ENCODE measurements around the gene PERM1. TPM values are rescaled to one million over a fixed set of nuclear protein-coding genes. Genes with fewer than 3 reads are reported as not detected.

The PERM1 gene
- total RNA-seq, 1 experiment from 2014 or later = 0.81 TPM

DNA sequence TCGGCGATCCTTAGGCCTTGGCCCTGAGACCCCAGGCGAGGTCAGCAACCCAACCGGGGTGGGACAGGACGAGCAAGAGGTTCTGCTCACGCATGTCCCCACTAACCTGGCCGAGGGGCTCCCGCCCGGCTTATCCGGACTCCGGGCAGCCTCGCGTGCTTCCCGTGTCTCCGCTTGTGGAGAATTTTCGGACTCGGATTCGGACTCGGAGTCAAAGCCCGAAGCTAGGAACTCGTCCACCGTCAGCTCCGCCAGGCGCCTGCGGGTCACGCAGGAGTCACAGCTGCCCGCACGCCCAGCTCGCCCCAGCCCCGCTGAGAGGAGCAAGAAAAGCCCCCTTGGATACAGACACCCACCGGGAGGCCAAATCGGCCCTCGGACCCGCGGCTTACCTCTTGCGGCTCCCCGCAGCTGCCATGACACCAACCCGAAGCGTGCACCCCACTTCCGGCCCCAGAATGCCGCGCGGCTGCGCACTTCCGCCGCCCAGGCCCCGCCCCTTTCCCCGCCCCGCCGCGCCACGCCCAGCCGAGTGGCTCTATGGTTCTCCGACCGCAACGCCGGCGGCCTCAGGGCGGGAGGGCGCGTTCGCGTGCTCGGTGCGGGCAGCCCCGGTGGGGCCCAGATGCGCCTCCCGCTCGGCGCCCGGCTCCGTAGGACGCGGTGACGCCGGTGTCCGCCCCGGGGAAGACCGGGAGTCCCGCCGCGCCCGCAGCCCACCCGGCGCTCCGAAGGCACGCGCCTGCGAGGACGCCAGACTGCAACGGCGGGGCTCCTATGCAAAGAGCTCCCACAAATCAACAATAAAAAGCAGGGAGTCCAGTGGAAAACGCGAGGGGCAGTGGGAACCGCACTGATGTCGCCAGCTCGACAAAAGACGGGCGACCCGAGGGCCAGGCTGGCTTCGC lies 22.8 kb downstream of the PERM1 start, which contains the start of gene NOC2L:
NOC2L (minus strand) TSS at position 434 of the 908 bp plus-strand sequence; CDS start at position 418, 16 bp downstream.
- BruUV-seq (replicated peaks) = TSS peak; percentile 87
- peak; percentile 72 to 88 for DNase-seq
- H3K9me2 ChIP-seq (ENCODE audit: insufficient read depth) = no peaks in the 10 kb centered on the region
- H4K20me1 ChIP-seq (ENCODE audit: insufficient read depth) = peaks cover 18% of the 10 kb centered on the region
- peak within 1 kb of the TSS; percentile 100 for H3K4me3 ChIP-seq
- 0 out of 2 replicates have a peak, but pooled peaks cover 4% of the 10 kb centered on the region for H3K36me3 ChIP-seq (ENCODE audit: low read depth)
- H3F3A ChIP-seq (ENCODE audit: insufficient read depth, low read depth) = no peaks in the 10 kb centered on the region
- ChIA-PET CTCF (interaction anchor here (0.5 to 0.6 kb wide), 2 partner anchors 25 to 28 kb away, joined by 3 read pairs; no protein-coding TSS in a partner anchor), POLR2A (ENCODE audit: unreplicated experiment) (interaction anchor here (0.5 kb wide), 1 partner anchor 38 kb away, joined by 3 read pairs; no protein-coding TSS in a partner anchor)
- peaks cover 28% of the 10 kb centered on the region for H3K79me2 ChIP-seq (ENCODE audit: low read depth)
- peak within 1 kb of the TSS; percentile 92 for H2AFZ ChIP-seq
- H3K27me3 ChIP-seq (ENCODE audit: insufficient read depth, low read depth) = no peaks in the 10 kb centered on the region
- intact Hi-C loops (cut with micrococcal nuclease; ENCODE audit: unreplicated experiment) = no loop called here
- TF ChIP-seq EZH2 (IDR thresholded peaks at IDR 0.05; ENCODE audit: low read depth) (no peak), CTCF (conservative IDR thresholded peaks at IDR 0.05) (no peak)
- H3K4me2 ChIP-seq = peak within 1 kb of the TSS; percentile 98
- H3K27ac ChIP-seq = no peak within 1 kb of the TSS
- H3K9me3 ChIP-seq (ENCODE audit: insufficient read depth, low read depth) = no peaks in the 10 kb centered on the region
- H3K4me1 ChIP-seq (replicated peaks; ENCODE audit: insufficient read depth) = peaks cover 9% of the 10 kb centered on the region

- Histone ChIP-seq H3F3A (ENCODE audit: insufficient read depth, low read depth) (no peaks in the 10 kb centered on the region), H3K27ac (no peak overlapping the region), H3K9me2 (ENCODE audit: insufficient read depth) (no peaks in the 10 kb centered on the region), H3K79me2 (ENCODE audit: low read depth) (peaks cover 28% of the 10 kb centered on the region), H2AFZ (no peak overlapping the region), H3K4me1 (replicated peaks; ENCODE audit: insufficient read depth) (peaks cover 9% of the 10 kb centered on the region), H3K36me3 (ENCODE audit: low read depth) (0 out of 2 replicates have a peak, but pooled peaks cover 7% of the 10 kb centered on the region), H3K9me3 (ENCODE audit: insufficient read depth, low read depth) (no peaks in the 10 kb centered on the region), H3K4me3 (no peak overlapping the region), H3K27me3 (ENCODE audit: insufficient read depth, low read depth) (no peaks in the 10 kb centered on the region), H4K20me1 (ENCODE audit: insufficient read depth) (peaks cover 34% of the 10 kb centered on the region), H3K4me2 (no peak overlapping the region; the same call in 1 of the 2 replicates)
- CTCF ChIA-PET = no interaction called here
- intact Hi-C loops (cut with micrococcal nuclease; ENCODE audit: unreplicated experiment) = no loop called here
- no peak for TF ChIP-seq EZH2 (IDR thresholded peaks at IDR 0.05; ENCODE audit: low read depth)
- no peak for TF ChIP-seq CTCF (conservative IDR thresholded peaks at IDR 0.05)
- no TSS peak for BruUV-seq (replicated peaks)
- POLR2A ChIA-PET (ENCODE audit: unreplicated experiment) = no interaction called here
- no peak for DNase-seq
Measured at GRCh38 chr1:956636-957035, 25.3 kb downstream of the PERM1 start.

DNA sequence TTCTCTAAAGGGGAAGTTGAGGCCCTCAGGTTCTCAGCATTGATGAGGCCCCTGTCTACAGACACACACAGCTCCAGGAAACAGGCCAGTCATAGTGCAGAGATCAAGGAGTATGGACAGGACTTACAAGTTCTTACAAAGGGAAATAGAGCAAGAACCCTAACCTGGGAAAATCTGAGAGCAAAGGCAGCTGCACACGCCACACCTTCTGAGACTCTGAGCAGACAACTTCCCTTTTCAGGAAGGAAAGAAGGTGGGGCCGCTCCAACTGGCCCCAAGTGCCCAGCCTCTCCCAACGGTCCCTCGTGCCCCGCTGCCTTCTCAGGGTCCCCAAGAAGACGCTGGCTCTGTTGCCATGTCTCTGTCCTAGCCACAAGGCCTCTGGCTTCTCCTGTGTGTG lies 26.4 kb downstream of the PERM1 start:
- no peak for DNase-seq
- TF ChIP-seq EZH2 (IDR thresholded peaks at IDR 0.05; ENCODE audit: low read depth) (no peak), CTCF (conservative IDR thresholded peaks at IDR 0.05) (no peak)
- CTCF ChIA-PET = no interaction called here
- H3K9me3 ChIP-seq (ENCODE audit: insufficient read depth, low read depth) = no peaks in the 10 kb centered on the region
- H3K27me3 ChIP-seq (ENCODE audit: insufficient read depth, low read depth) = no peaks in the 10 kb centered on the region
- intact Hi-C loops (cut with micrococcal nuclease; ENCODE audit: unreplicated experiment) = no loop called here
- no peaks in the 10 kb centered on the region for H3K9me2 ChIP-seq (ENCODE audit: insufficient read depth)
- no peak overlapping the region for H2AFZ ChIP-seq
- POLR2A ChIA-PET (ENCODE audit: unreplicated experiment) = no interaction called here
- peaks cover 37% of the 10 kb centered on the region for H4K20me1 ChIP-seq (ENCODE audit: insufficient read depth)
- H3K4me2 ChIP-seq = no peak overlapping the region
- peaks cover 9% of the 10 kb centered on the region for H3K4me1 ChIP-seq (replicated peaks; ENCODE audit: insufficient read depth)
- H3K27ac ChIP-seq = no peak overlapping the region
- BruUV-seq (replicated peaks) = no TSS peak
- no peak overlapping the region for H3K4me3 ChIP-seq
- H3K79me2 ChIP-seq (ENCODE audit: low read depth) = peaks cover 28% of the 10 kb centered on the region
- 0 out of 2 replicates have a peak, but pooled peaks cover 11% of the 10 kb centered on the region for H3K36me3 ChIP-seq (ENCODE audit: low read depth)
- no peaks in the 10 kb centered on the region for H3F3A ChIP-seq (ENCODE audit: insufficient read depth, low read depth)
